Sigmoid colon (tissue), 7 donors: ENCODE results near the gene PCNT. TPM values are rescaled to one million over a fixed set of nuclear protein-coding genes. Genes with fewer than 3 reads are reported as not detected.
A peak's percentile ranks its signal among the peaks of the same experiment; 100 is the strongest.
"Not testable (repeated sequence)": the region's sequence is repeated elsewhere in the genome, so short reads cannot be mapped to it uniquely, and the experiment has no call there.

Experiments used
- DNase-seq: peaks from one replicate; pipeline ENCODE4 v3.0.0-alpha.2; 2019
- H3K27ac ChIP-seq, 4 donors: fragments of 200-600 bp; sonication (generic); one replicate each; pipeline ENCODE4 v1.5.1; 2016 to 2019; ENCODE audit warnings: mild to moderate bottlenecking in 1 of 4
- H3K27me3 ChIP-seq, 3 donors: fragments of 200-600 bp; sonication (generic); one replicate each; pipeline ENCODE4 v1.5.1; 2019; ENCODE audit warnings: mild to moderate bottlenecking in 1 of 3
- H3K36me3 ChIP-seq, 4 donors: fragments of 200-600 bp; sonication (generic); one replicate each; pipeline ENCODE4 v1.5.1; 2016 to 2019
- H3K4me1 ChIP-seq, 4 donors: fragments of 200-600 bp; sonication (generic); one replicate each; pipeline ENCODE4 v1.5.1; 2017 to 2019
- H3K4me3 ChIP-seq, 4 donors: fragments of 200-600 bp; sonication (generic); one replicate each; pipeline ENCODE4 v1.5.1; 2017 to 2019; ENCODE audit warnings: mild to moderate bottlenecking in 2 of 4, moderate library complexity in 1 of 4
- H3K9me3 ChIP-seq, 4 donors: fragments of 200-600 bp in 3 of 4; sonication (generic) in 3 of 4; one replicate each; pipeline versions ENCODE4 v1.5.1 to v1.6.1; 2013 to 2019
- EP300 ChIP-seq, 4 donors: sonication (generic); formaldehyde crosslinking; IDR thresholded peaks; one replicate each; pipeline ENCODE4 v1.6.1; 2017; ENCODE audit warnings: antibody characterized with exemption in 4 of 4
- POLR2A ChIP-seq, 2 donors: fragments of 450-650 bp; IDR thresholded peaks; one replicate each; pipeline ENCODE4 v1.6.1; 2016; ENCODE audit warnings: antibody characterized with exemption in 2 of 2, mild to moderate bottlenecking in 2 of 2, moderate library complexity in 2 of 2
- POLR2AphosphoS5 ChIP-seq, 4 donors: sonication (generic); formaldehyde crosslinking; IDR thresholded peaks; one replicate each; pipeline ENCODE4 v1.6.1; 2017; ENCODE audit warnings: antibody characterized with exemption in 4 of 4
- WGBS, 2 donors: extraction: QIAGEN DNeasy Blood & Tissue Kit; methylation state at CpG; one replicate each; pipeline ENCODE4 v1.1.7; 2013; 5-methylcytosine and 5-hydroxymethylcytosine counted together
- intact Hi-C: fragments of 100-400 bp; cut with DNase I; formaldehyde crosslinking; loops from one replicate; pipeline ENCODE4 v1.15.1; 2023
- polyA plus RNA-seq, 3 donors: library from polyadenylated mRNA; stranded (reverse); fragments of 200-250 nt; gene quantifications; one replicate each; pipeline ENCODE4 v1.2.3, GENCODE V29; 2013
- total RNA-seq, 4 donors: library from RNA; depleted of rRNA; stranded (reverse); fragments of >200 nt; gene quantifications; one replicate each; pipeline ENCODE4 v1.1.0, GENCODE V29; 2016
- TF ChIP-seq, protein P1 (sequence below), 4 experiments: fragments of 450-650 bp in 3 of 4; fragments of 200-600 bp in 1 of 4; IDR thresholded peaks; one replicate each; pipeline ENCODE4 v1.5.1; 2016 to 2019; ENCODE audit warnings: antibody characterized with exemption in 4 of 4, mild to moderate bottlenecking in 3 of 4, moderate library complexity in 2 of 4
- donor health status: healthy with polysubstance abuse.
- donor health status: Bipolar disorder and iron deficiency.
- donor health status: healthy.

PCNT gene
- total and polyA plus RNA-seq, 7 donors = 6.0 to 49.6 (median 18.5) TPM

DNA sequence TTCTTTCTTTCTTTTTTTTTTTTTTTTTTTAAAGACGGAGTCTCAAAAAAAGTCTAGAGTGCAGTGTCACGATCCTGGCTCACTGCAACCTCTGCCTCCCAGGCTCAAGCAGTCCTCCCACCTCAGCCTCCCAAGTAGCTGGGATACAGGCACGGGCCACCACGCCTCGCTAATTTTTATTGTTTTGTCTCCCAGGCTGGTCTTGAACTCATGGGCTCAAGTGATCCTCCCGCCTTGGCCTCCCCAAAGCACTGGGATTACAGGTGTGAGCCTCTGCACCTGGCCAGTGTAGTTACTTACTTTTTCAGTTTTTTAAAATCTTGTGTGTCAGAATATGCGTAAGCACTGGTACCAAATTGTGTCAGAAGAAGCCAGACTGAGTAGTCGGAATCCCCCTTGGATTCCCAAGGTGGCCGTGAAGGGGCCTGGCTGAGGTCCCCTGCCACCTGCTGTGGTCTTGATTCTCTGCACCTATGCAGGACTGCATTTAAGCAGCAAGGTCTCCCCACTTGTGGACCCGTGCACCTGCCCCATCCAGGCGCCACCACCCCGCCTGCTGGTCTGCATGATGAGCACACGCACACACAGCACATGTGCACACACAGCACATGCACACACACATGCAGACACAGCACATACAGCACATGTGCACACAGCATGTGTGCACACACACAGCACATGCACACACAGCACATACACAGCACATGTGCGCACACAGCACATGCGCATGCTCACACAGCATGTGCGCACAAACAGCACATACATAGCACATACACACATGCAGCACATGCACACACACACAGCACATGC, 47.5 kb downstream of the PCNT start:
- Histone ChIP-seq H3K4me1 (no peaks in the 10 kb centered on the region), H3K4me3 (no peak overlapping the region), H3K36me3 (peaks cover 8 to 20% (median 11%) of the 10 kb centered on the region in 4 donors), H3K9me3 (no peaks in the 10 kb centered on the region), H3K27ac (no peak overlapping the region), H3K27me3 (no peaks in the 10 kb centered on the region)
- DNase-seq = no peak
- intact Hi-C loops = no loop called here
- 93 to 96% methylated on average over 16 of the region's 16 CpGs for whole genome bisulfite sequencing, 2 donors
- TF ChIP-seq POLR2AphosphoS5 (IDR thresholded peaks at IDR 0.05) = no peak

DNA sequence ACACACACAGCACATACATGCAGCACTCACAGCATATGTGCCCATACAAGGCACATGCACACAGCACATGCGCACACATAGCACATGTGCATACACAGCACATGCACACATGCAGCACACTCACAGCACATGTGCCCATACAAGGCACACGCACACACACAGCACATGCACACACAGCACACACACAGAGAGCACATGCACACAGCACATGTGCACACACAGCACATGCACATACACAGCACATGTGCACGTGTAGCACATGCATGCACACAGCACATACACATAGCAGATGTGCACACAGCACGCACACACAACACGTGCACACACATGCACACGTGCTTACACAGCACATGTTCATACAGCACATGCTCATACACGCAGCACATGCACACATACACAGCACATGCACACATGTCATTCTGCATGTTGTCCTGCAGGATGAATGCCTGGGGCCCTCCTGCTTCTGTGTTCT, 48.1 kb downstream of the PCNT start:
- no peak overlapping the region for H3K27ac ChIP-seq
- no peaks in the 10 kb centered on the region for H3K9me3 ChIP-seq
- 97 to 98% methylated on average over 7 of the region's 7 CpGs for WGBS, 2 donors
- no peak overlapping the region for H3K4me3 ChIP-seq
- intact Hi-C loops = no loop called here
- no peaks in the 10 kb centered on the region for H3K4me1 ChIP-seq
- H3K27me3 ChIP-seq = no peaks in the 10 kb centered on the region
- H3K36me3 ChIP-seq = peaks cover 1 to 13% (median 6%) of the 10 kb centered on the region in 4 donors
- no peak for TF ChIP-seq EP300 (IDR thresholded peaks at IDR 0.05)
- no peak for TF ChIP-seq POLR2AphosphoS5 (IDR thresholded peaks at IDR 0.05)
- TF ChIP-seq, protein P1, sequence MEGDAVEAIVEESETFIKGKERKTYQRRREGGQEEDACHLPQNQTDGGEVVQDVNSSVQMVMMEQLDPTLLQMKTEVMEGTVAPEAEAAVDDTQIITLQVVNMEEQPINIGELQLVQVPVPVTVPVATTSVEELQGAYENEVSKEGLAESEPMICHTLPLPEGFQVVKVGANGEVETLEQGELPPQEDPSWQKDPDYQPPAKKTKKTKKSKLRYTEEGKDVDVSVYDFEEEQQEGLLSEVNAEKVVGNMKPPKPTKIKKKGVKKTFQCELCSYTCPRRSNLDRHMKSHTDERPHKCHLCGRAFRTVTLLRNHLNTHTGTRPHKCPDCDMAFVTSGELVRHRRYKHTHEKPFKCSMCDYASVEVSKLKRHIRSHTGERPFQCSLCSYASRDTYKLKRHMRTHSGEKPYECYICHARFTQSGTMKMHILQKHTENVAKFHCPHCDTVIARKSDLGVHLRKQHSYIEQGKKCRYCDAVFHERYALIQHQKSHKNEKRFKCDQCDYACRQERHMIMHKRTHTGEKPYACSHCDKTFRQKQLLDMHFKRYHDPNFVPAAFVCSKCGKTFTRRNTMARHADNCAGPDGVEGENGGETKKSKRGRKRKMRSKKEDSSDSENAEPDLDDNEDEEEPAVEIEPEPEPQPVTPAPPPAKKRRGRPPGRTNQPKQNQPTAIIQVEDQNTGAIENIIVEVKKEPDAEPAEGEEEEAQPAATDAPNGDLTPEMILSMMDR (IDR thresholded peaks at IDR 0.05) = no peak
- no peak for TF ChIP-seq POLR2A (IDR thresholded peaks at IDR 0.05)
- DNase-seq = no peak

DNA sequence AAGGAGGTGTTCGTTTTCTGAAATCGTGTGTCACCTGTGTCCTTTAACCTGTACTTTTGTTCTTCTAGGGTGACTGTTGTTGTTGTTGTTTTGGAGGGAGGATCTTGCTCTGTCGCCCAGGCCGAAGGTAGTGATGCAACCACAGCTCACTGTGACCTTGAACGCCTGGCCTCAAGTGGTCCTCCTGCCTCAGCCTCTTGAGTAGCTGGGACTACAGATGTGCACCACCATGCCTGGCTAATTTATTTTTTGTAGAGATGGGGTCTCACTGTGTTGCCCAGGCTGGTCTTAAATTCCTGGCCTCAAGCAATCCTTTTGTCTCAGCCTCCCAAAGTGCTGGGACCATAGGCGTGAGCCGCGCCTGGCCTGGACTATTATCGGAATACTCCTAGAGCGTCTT, 49.0 kb downstream of the PCNT start:
- 91 to 92% methylated on average over 10 of the region's 10 CpGs for WGBS, 2 donors
- H3K36me3 ChIP-seq, H3K9me3 ChIP-seq, H3K4me1 ChIP-seq, DNase-seq, intact Hi-C loops, H3K4me3 ChIP-seq, H3K27me3 ChIP-seq, H3K27ac ChIP-seq: not testable (repeated sequence)

DNA sequence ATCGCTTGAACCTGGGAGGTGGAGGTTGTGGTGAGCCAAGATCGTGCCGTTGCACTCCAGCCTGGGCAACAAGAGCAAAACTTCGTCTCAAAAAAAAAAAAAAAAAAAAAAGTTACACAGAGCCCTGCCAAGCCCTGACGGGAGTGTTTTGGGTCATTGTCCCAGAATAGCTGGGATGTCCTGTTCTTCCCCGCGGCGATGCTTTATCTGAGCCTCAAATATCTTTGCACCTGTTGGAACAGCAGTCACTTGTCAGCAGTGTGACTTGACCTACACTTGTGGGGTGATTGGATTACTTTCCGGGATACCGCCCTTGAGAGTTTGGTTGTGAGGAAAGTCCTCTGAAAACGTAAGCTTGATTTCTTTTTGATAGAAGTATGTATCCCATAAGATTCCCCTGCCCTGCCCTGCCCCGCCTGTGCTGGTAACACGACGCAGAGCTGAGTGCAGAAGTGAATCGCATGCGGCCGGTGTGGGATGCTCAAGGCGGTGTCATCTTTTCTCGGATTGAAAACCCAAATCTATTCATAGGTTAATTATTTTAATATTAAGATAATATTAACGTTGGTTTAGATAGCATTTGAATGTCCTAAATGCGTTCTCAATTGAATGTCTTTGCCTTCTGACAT, 50.9 kb downstream of the PCNT start:
- H3K4me1 ChIP-seq = no peaks in the 10 kb centered on the region
- H3K9me3 ChIP-seq = no peaks in the 10 kb centered on the region
- intact Hi-C loops = no loop called here
- no peak for DNase-seq
- WGBS, 2 donors = 90% methylated on average over 21 of the region's 21 CpGs
- H3K27ac ChIP-seq = no peak overlapping the region
- no peaks in the 10 kb centered on the region for H3K27me3 ChIP-seq
- H3K36me3 ChIP-seq = peaks cover 0 to 4% (median 0%) of the 10 kb centered on the region in 4 donors
- TF ChIP-seq, protein P1 (IDR thresholded peaks at IDR 0.05) = no peak
- no peak for TF ChIP-seq POLR2AphosphoS5 (IDR thresholded peaks at IDR 0.05)
- no peak overlapping the region for H3K4me3 ChIP-seq

DNA sequence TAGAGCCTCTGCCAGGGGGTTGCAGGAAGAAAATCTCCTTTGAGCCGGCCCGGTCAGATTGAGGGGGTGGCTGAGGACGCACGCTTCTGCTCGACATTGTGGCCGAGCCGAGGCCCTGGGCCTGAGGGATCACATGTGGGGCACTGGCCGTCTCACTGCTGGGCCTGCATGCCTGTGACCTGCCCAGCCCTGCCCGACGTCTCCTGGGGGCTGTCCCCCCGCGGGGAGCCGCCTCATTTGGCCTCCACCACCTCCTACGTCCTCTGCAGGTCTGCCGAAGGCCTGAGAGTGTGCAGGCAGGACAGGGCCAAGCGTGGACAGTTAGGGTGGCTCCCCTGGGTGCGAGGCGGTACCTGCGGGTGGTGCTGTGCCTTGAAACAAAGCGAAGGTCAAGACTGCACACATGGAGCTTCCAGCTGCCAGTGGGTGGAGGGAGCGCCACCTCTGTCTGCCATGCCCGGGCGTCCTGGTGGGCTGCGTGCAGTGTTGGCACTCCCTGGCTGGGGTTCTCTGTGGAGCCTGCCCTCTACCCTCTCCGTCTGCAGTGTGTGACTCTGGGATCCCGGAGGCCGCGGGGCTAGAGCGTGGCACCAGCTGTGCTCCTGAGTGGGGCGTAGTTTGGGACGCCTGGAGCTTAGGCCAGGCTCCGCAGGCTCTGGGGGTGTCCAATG, 51.7 kb downstream of the PCNT start:
- H3K4me1 ChIP-seq = no peaks in the 10 kb centered on the region
- no peaks in the 10 kb centered on the region for H3K27me3 ChIP-seq
- peak; percentile 51 for DNase-seq
- 95 to 97% methylated on average over 32 of the region's 32 CpGs for WGBS, 2 donors
- intact Hi-C loops = no loop called here
- H3K9me3 ChIP-seq = no peaks in the 10 kb centered on the region
- TF ChIP-seq, protein P1 (IDR thresholded peaks at IDR 0.05) = no peak
- no peak for TF ChIP-seq POLR2A (IDR thresholded peaks at IDR 0.05)
- TF ChIP-seq POLR2AphosphoS5 (IDR thresholded peaks at IDR 0.05) = no peak
- no peak for TF ChIP-seq EP300 (IDR thresholded peaks at IDR 0.05)
- peaks cover 0 to 4% (median 0%) of the 10 kb centered on the region in 4 donors for H3K36me3 ChIP-seq
- H3K27ac ChIP-seq = no peak overlapping the region
- H3K4me3 ChIP-seq = no peak overlapping the region
